Measurements from ENCODE around the gene CAMTA1.

The CAMTA1 gene

DNA sequence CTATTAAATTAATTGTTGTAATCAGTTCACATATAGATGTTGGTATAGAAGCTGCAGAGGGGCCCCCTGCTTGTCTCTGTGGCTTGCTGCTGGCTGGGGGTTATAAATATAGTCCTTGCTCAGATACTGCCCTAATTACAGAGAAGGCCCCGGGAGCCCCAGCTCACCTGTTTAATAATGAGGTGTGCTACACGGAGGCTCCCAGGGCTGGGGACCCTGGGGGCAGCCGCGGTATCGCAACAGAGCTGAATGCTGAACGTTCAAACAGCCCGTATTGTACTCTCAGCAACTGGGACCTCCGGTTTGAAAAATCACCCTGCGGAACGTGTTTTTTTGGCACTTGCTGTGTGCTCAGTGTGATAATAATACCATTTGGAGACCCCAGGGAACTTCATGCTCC lies 309.3 kb downstream of the CAMTA1 start:
- no peak for DNase-seq

DNA sequence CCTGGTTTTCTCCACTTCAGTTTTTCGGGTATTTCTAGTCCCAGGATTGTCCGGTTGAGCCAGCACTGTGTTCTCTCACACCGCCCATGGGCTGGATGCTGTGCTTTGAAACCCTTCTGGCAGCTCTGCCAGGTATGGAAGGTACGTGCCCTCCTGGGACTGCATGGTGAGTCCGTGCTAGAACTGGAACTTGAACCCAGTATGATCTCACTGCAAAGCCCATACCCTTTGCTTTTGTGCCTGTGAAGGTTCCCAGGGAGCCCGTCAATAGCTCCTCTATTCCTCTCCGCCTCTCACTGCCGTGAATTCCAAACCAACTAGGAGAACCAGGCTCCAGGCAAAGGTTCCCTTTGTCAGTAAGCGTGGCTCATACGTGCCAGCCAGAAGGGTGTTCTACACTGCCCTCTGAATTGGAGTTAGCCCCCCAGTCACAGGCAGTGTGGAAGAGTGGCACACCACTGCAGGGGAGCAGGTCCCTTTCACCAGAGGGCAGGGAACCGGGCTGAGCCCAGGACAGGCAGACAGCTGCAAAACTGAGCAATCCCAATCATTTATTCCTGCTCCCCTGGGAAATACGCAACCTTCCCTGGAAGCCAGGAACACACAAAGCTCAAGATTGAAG lies 310.2 kb downstream of the CAMTA1 start:
- no peak for DNase-seq

DNA sequence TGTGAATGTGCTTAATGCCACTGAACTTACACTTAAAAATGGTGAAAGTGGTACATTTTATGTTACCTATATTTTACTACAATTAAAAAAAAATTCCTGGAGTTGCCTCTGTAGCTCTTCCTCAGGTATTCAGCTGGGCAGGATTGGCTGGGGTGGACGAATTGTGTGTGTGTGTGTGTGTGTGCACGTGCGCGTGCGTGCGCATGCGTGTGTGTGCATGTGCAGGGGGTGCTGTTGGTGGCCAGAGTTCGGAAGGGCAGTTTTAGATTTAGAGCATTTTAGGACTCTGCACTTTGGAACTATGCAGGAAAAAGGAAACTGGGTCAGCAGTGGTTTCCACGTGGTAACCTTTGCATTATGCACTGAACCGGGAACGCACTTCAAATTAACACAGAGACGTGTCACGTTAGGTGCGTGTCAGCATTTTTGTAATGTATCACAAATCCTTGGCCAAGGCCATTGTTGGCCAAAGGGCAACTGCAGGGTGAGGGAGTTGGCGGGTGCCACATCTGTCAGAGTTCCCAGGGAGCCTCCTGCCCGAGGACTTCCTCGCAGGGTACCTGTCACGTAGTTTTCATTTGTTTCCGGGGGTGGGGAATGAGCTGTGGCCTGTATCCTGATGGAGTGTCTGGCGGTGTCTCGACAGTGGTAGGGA lies 312.8 kb downstream of the CAMTA1 start:
- DNase-seq = no peak

DNA sequence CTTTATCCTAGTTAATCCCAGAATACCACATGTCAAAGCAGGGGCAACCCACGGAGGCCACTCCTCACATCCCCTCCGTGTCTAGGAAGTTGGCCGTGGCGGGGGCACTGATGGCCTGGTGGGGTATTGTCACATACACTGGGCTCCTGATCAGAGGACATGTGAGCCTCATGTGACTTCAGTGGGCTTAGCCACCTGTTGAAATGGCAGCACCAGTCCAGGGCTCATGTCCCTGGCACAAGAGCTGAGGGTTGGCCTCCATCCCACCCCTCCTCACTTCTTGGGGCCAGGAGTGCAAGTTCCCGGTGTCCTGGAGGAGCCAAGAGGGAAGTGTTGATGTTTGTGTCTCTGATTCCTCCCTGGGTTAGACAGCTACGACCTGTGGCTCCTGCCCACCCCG lies 313.4 kb downstream of the CAMTA1 start:
- DNase-seq = no peak

DNA sequence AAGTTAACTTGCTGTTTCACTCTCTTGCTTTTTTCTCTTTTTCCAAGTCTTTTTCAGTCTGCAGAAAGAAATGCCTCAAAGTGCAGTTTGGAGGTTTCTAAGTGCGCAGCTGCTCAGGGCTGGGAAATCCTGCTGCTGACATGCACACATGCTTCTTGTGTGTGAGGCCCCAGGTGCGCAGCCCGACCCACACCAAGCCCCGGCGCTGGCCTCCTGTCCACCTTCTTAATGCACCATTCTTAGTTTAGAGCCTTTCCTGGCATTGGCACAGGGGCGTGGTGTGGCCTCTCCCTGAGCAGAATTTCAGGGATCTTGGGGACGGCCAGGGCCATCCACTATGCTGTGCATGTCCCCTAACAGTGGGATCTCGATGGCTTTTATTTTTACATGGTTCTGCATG lies 315.2 kb downstream of the CAMTA1 start:
- no peak for DNase-seq

DNA sequence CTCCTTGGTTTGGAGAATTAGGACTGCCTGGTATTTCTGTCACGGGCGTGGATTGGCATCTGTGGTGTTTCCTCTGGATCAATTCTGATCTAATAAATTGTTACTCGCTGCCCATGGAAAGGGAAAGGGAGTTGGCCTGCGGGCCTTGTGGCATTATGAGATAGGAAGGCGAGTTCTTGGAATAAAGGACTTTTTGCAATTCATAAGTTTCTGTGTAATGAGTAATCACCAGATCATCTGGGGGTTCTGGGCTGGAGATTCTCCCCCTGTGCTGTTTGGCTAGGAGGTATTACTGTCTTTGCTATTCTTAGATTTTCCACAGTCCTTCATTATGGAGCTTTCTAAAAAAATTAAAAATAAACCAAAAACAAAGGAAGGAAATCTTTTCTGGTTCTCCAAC lies 315.9 kb downstream of the CAMTA1 start:
- DNase-seq = no peak

DNA sequence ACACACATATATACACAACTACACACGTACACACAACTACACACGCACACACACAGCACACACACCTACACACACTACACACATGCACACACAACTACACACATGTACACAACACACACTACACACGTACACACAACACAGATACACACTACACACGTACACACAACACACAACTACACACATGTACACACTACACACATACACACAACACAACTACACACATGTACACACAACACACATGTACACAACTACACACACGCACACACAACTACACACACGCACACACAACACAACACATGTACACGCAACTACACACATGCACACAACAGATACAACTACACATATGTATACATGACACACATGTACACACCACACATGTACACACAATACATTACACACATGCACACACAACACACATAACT lies 318.1 kb downstream of the CAMTA1 start:
- DNase-seq = peak in 1 of 5 experiments; percentile 9

DNA sequence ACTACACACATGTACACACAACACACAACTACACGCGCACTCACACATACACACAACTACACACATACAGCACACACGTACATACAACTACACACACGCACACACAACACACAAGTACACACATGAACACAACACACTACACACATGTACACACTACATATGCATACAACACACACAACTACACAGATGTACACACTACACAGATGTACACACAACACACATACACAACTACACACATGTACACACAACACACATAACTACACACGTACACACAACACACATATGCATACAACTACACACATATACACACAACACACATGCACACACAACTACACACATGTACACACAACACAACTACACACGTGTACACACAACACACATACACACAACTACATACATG lies 318.6 kb downstream of the CAMTA1 start:
- DNase-seq = no peak

DNA sequence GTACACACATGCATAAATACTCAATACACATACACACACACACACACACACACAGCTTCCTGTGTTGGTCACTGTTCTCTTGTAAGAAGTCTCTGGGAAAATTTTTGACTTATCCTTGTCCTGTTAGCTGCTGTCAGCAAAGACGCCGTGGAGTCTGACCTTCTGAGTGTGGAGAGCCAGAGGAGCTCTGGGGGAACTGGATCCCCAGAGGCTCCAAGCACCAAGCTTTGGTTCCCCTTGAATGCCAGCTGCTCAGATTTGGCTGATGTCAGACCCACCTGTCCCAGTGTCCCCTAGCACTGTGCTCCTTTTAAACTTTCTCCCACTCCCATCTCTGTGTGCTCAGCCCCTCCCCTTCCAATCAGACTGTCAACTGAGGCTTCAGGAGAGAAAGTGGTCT lies 319.1 kb downstream of the CAMTA1 start:
- DNase-seq = no peak

DNA sequence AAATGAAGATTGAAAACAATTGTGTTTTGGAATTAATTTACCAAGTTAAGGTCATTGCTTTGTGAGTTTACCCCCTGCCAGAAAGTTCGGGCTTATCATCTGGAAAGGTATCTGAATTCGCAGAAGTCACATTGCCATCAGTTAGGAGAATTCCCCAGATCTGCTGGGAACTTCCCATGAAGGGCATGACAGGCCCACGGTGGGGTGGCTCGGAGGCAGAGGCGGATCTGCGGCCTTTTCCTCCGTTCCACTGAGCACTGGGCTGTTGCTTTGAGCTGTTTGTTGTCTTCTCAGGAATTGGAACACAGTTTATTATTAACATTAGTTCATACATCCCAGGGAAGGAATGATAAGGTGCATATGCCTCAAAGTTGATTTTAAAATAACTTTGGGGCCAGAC lies 320.0 kb downstream of the CAMTA1 start:
- no peak for DNase-seq

DNA sequence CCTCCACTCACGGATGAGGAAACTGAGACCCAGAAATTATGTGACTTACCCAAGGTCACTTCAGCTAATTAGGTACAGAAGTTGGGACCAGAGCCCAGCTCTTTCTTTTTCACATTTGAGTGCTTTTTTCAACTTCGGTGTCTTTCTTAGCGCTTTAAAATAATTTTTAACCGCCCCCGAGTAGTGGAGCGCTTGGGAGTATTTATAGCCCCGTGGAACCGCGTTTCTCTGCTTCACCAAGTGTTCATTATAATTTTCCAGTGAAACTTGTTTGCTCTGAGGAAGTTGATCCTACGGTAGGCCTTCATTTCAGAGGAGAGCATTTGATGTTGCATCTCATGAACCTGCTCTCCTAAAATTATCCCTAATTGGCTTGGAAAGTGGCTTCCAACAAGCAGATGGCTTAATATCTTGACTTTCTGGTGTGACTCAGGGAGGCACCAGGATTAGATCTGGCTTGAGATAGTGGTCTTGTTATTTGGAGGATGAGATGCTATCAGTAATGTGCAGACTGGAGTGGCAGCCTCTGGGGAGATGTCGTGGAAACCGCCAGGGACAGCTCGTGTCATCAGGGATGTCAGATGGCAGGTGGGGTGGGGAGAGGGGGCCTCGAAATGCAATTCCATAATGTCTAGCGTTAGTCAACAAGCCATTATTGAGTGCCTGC lies 321.3 kb downstream of the CAMTA1 start:
- no peak for DNase-seq

DNA sequence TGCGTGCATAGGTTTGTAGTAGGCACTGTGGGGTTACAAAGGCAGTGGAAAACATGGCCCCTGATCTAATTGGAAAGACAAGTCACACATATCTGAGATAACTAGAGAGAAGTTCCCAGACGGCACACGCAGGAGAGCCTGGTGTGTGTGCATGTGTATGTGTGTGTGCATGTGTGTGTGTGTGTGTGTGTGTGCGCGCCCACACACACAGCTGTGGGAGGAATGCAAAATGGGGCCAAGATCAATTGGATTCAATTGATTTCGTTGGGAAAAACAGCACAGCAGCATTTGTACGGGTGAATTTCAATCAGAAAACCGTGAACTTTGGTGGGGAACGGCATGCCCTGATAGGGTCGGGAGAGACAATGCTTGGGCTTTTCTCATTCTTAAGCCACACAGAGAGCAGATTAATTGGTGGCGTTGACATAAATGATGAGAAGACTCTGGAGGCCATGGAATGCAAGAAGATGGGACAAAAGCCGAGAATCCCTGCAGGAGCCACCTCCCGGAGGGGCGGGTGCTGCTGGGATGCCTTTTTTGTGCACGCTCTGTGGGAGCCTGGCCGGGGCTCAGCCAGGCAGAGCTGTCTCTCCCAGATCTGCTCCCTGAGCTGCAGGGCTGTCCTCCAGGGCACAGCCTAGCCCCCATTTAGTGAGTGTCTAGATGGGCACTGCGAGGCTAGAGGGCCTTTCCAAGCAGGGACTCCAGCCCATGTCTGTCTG lies 322.0 kb downstream of the CAMTA1 start:
- DNase-seq = no peak

DNA sequence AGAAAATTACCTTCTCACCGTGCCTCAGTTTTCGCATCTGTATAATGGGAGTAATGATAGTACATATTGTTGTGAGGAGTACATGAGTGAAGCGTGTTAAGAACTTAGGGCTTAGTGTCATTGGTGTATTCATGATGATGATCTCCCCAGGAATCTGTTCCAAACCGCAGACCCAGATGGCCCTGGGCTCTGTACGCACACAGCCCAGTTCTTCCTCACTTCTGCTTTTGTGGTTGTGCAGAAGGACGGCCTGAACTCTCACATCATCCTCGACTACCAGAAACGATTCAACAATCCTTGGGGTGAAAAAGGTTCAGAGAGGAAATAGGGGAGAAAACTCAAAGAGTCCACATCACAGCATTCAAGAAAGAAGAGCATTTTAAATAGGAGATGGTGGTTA lies 323.0 kb downstream of the CAMTA1 start:
- DNase-seq = no peak

DNA sequence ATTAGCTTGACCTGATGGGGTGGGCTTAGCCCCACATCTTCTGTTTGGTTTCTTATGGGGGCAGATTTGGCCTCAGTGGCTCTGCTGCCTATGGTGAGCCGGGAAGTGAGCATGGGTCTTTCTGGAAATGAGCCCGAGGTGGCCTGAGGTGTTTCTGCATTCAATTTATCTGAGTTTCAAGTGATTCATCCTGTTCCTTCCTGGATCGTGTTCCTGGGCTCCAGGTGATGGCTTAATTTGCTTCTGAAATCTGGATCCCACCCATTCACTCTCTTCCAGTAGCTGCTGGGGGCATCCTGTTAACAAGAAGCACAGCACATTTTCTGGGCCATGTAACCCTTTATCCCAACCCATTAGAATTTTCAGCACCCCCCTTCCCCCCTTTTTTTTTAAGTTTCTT lies 324.6 kb downstream of the CAMTA1 start:
- no peak for DNase-seq

DNA sequence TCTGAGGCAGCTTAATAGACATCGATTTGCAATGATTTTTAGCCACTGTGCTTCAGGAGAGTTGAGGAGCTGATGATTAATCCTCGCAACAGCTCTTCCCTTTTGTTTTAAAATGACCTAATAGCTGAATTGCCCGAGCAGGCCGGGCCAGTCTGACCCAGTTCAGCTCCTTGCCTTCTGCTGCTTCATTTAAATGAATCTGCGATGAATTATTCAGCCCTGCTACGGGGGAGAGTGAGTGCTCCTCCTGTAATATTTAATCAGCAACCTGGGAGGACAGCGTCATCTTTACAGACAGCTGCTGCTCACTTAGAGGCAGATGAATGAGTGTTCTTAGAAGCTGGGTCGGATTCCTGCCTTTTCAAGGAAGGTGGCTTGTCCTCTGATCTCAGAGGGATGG lies 325.1 kb downstream of the CAMTA1 start:
- DNase-seq = no peak

DNA sequence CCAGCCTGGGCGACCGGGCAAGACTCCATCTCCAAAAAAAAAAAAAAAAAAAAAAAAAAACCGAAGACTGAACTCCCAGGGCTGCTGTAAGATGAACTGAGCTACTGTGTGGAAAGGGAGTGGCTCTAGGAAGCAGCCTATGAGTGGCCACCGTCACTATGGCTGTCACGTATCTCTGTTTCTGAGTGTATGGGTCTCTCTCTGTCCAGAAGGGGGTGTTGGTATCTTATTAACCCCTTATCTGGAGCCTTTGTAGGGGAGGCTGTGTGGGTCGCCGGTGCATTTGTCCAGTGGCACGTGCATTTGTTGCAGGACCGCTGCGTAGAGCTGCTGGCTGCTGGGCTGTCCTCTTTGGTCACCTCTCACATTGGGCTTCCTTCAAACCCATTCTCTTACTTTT lies 326.6 kb downstream of the CAMTA1 start:
- no peak for DNase-seq

DNA sequence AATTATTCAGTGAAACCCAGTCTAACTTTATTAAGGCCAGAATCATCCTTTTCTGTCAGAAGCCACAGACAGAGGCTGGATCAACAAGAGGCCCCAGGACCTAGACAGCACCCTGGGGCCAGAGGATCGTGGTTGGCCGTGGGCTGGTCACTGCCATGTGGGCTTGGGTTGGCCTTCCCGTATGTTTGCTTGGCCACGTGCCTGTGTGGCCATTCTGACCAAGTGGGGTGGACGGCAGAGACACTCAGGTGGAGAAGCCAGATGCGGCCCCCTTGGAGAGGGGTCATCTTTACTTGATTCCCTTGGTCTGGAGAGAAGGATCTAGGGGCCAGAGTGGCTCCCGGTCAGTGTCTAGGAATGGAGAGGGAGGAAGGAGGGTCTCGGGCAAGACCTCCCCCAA lies 327.9 kb downstream of the CAMTA1 start:
- no peak for DNase-seq

DNA sequence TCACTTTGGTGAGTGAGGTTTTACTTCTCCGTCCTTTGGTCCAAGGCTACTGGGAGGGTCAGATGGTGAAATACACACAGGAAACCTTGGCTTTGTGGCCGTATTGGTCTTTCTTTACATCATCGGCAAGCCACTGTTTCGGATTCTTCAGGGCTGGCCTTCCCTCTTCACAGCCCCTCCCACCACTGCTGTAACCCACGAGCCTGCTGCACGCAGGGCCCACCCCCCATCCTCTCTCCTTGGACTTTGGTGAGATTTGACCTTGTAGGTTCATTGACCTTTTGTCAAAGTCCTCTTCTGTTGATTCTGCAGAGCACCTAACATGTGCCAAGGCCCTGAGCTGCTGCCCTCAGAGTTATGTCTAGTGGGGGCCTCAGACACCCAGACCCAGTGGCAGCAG lies 328.6 kb downstream of the CAMTA1 start:
- no peak for DNase-seq

DNA sequence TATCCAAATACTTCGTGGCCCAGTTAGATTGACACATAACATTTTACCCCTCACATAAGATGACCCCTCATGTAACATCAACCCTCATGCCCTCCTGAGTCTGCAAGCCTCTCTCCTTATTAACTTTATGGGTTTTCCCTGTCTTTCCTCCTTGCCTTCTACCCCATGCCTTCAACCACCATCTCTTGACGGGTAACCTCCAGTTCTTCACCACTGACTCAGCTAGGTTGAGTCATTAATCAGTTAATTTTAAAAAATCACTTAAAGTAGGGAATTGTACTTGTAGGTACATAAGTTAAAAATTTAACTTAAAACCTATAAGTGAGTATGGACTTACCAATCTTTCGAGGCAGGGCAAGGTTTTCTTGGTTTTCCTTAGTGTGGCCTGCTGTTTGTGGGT lies 330.7 kb downstream of the CAMTA1 start:
- DNase-seq = no peak

DNA sequence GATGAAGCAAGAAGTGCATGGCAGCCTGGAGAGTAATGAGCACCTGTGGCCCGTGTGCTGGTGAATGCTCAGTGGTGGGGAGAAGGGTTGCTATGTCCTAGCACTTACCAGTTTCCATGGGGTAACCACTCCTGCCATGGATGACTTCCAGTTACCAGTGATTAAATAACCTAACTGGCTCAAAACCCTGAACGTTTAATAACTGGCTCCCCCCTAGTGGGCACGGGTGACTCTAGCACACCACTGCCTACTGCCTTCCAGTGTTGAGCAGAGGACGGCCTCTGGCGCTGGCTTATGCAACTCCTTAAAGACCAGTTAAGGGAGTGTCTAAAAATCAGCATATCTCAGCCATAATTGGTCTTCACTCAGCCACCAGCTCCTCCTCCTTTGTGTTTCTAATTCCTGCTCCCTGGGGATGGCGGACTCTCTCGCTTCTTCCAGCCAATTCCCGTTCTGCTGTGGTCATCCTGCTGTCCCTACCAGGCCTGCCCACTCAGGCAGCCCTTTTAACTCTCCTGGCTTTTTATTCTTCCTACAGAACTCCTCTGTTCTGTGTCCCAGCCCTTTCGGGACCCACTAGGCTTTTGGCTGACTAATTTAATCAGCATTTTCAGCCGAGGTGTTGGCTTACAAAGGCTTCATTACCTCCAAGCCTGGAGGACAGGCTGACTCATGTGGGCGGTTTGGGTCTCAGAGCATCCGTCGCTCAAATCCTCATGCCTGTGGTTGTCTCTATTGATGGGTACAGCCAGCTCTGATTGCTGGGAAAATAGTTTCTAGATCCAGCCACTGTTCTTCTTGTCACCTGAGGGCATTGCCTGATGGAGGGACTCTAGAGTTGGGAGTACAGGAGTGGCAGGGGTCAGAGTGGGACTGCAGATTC lies 332.4 kb downstream of the CAMTA1 start:
- DNase-seq = no peak

DNA sequence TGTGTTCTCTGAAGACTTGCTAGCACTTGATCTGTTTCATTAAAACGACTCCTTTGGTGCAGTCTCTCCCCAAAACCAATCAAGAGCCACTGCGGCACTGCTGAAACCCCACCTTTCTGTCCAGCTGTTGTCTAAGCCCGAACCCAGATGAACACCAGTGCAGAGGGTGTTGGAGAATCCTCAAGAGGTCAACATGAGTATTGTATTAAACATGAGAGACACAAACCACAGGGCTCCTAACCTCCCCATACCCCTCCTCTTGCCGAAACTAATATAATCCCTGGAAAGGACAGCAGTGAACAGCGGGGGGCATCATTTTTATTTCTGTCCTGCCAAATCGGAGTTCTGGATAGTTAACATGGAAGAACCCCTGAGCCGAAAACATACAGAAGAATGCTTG lies 333.9 kb downstream of the CAMTA1 start:
- no peak for DNase-seq

DNA sequence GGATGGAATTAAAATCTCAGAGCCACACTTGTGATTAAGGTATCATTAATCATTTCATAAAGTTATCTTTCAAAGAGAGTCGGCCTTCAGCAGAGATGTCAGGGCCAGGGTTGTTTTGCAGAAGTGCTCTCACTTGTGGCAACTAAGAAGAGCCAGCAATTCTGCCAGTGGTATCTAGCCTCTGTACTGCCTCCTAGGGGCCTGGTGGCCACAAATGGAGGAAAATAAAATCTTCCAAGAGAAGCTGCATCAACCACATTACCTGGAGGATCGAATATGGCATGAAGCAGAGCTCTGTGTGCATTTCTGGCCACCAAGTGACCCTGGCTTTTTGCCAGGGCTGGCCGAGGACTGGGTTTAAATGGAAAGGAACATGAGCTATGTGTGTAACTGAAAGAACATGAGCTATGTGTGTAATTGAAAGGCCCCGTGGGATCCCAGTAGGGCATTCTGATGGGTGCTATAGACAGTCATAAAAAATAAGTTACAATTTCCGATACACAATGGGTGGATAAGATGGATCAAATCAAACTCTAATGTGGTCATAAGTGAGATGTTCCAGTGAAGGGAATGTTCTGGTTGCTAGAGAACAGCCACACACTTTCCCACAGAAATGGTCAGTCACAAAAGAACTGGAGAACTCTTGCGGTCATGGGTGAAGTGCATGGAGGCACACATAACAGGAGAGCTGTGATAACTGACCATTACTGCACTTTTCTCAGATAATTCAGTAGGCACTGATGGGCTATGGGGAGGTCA lies 335.8 kb downstream of the CAMTA1 start:
- no peak for DNase-seq

Data from T-helper 2 cell (primary cell).